Measurements from ENCODE around the gene CAPN8.

Gene CAPN8

DNA sequence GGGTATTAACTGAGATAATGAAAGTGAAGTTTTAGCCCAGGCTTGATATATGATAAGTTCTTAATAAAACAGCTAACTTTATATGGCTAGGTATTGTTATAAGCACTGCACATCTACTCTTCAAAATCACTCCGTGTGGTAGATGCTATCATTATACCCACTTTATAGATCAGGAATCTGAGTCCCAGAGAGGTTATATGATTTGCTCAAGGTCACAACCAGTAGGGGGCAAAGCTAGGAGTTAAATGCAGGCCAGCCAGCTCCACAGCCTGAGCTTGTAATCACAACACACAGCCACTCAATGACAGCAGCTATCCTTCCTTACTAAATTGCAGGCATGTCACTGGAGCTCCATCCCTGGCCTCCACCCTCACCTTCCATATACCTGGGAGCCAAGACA is 115.8 kb downstream of the CAPN8 start:
- TF ChIP-seq, protein P1, sequence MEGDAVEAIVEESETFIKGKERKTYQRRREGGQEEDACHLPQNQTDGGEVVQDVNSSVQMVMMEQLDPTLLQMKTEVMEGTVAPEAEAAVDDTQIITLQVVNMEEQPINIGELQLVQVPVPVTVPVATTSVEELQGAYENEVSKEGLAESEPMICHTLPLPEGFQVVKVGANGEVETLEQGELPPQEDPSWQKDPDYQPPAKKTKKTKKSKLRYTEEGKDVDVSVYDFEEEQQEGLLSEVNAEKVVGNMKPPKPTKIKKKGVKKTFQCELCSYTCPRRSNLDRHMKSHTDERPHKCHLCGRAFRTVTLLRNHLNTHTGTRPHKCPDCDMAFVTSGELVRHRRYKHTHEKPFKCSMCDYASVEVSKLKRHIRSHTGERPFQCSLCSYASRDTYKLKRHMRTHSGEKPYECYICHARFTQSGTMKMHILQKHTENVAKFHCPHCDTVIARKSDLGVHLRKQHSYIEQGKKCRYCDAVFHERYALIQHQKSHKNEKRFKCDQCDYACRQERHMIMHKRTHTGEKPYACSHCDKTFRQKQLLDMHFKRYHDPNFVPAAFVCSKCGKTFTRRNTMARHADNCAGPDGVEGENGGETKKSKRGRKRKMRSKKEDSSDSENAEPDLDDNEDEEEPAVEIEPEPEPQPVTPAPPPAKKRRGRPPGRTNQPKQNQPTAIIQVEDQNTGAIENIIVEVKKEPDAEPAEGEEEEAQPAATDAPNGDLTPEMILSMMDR (IDR thresholded peaks at IDR 0.05; ENCODE audit: low read depth, low read length), result no peak
- DNase-seq (ENCODE audit: low read depth in 2 of 2), result no peak
- no peak overlapping the region for H3K4me3 ChIP-seq (replicated peaks in 1 of 2; ENCODE audit: low read depth in 2 of 2, low read length in 2 of 2)

DNA sequence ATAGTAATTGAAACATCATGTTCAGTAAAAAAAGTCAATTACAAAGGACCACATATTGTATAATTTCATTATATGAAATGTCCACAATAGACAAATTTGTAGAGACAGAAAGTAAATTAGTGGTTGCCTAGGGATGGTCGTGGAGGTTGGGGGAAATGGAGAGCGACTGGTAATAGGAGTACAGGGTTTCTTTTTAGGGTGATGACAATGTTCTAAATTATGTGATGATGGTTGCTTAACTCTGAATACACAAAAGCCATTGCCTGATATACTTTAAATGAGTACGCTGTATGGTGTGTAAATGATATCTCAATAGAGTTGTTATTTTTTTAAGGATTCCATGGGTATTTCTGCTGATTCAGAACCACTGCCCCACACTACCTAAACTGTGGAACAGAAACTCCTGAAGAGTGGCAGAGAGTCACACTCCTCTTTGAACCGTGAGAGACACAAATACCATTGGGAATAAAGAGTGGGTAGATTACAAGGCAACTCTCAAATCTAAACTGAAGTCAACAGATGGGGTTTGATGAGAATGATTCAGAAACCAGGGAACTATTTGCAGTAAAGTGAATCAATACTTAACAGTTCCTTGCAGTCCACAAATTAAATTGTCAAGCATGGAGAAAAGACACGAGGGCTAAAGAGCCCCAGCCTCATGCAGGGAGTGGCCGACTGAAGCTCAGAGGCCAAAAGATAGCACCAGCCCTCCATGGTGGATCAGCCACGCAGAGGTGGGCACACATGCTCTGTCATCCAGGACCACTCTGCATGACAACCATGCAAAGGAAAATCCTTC is 118.0 kb downstream of the CAPN8 start:
- H3K4me3 ChIP-seq (replicated peaks in 1 of 2; ENCODE audit: low read depth in 2 of 2, low read length in 2 of 2), result no peak overlapping the region
- no peak for DNase-seq (ENCODE audit: low read depth in 2 of 2)
- TF ChIP-seq, protein P1 (IDR thresholded peaks at IDR 0.05; ENCODE audit: low read depth, low read length), result no peak

DNA sequence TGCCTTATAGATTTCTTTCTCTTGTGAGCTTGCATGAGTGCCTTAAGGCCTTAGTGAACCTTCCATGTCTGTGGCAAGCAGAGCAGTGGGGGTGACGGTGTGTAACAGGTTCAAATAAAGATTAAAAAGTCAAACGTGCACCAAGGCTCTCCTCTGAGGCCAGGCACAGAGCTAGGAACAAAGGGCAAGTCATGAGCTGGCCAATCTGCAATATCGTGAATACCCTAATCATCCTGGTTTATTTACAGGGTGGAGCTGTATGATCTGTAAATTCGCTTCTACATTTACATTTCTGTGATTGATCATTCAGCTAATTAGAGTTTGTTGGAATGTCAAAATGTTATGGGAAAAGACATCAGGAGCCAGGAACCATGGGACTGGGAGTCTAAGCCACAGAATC is 120.2 kb downstream of the CAPN8 start:
- no peak for DNase-seq (ENCODE audit: low read depth in 2 of 2)
- TF ChIP-seq, protein P1 (IDR thresholded peaks at IDR 0.05; ENCODE audit: low read depth, low read length), result no peak
- H3K4me3 ChIP-seq (replicated peaks in 1 of 2; ENCODE audit: low read depth in 2 of 2, low read length in 2 of 2), result no peak overlapping the region

DNA sequence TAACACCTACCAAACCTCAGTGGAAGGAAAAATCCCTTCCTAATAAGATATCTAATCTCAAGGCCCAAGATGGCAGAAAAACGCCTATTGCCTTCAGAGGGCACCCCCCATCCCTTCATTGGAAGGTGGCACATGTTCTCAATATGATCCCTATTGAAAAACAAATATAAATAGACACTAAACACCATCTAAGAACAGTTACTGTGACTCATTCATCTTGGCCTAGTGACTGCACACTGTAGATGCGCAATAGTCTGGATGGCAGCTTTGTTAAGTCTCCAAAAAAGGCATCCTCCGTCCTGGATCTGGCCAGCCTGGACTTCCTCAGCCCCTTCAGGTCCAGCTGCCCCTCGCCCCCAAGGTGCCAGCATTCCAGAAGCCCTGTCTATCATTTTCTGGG is 121.9 kb downstream of the CAPN8 start:
- TF ChIP-seq, protein P1 (IDR thresholded peaks at IDR 0.05; ENCODE audit: low read depth, low read length), result no peak
- no peak overlapping the region for H3K4me3 ChIP-seq (replicated peaks in 1 of 2; ENCODE audit: low read depth in 2 of 2, low read length in 2 of 2)
- no peak for DNase-seq (ENCODE audit: low read depth in 2 of 2)

DNA sequence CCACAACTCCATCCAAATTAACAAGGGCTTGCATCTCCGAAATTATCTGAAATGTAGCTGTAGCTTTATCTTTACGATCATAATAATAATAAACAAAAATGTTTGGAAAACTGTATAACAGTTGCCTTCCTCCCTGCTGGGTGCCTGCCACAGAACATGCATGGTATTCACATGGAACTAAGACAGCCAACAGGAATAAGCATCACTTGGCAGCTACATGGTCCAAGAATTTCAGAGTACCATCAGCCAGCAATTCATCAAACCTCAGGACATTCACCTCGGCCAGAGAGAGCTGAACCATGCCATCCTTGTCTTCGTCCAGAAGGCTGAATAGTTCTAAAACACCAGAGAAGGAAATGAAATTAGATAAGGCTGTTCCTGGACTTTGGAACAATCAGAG is 122.7 kb downstream of the CAPN8 start:
- TF ChIP-seq, protein P1 (IDR thresholded peaks at IDR 0.05; ENCODE audit: low read depth, low read length), result no peak
- no peak overlapping the region for H3K4me3 ChIP-seq (replicated peaks in 1 of 2; ENCODE audit: low read depth in 2 of 2, low read length in 2 of 2)
- no peak for DNase-seq (ENCODE audit: low read depth in 2 of 2)

DNA sequence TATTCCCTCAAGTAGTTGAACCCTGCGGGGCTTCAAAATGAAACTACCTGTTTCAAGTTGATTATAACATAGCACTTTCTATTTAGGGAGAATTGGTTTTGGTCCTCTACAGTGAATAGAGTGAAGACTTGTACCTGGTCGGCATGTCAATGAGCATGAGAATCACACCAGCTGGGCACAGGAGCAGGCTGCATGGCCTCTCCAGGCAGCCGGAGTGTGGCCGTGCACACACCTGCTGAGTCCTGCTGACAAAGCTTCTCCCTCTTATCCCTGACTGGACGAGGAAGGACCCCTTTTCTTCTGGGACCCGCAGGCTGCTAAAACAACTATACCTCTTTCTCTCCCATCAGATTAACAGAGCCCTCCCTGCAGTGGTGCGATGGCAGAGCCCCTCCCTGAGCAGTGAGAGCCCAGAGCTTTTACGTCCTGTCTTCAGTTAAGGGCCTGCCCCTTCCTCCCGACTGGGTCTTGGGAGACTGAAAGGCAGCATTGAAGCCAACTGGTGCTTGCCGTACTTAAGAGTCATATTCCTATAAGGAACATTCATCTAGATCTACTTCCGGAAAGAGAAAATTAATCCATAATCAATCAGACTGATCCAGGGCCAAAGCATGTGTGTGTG is 124.9 kb downstream of the CAPN8 start:
- no peak for DNase-seq (ENCODE audit: low read depth in 2 of 2)
- no peak overlapping the region for H3K4me3 ChIP-seq (replicated peaks in 1 of 2; ENCODE audit: low read depth in 2 of 2, low read length in 2 of 2)
- TF ChIP-seq, protein P1 (IDR thresholded peaks at IDR 0.05; ENCODE audit: low read depth, low read length), result no peak

Measured in cardiac fibroblast (primary cell).